NB4 (cell line): ENCODE data around the gene SLIT1.

Source experiments
- DNase-seq: peaks from one replicate; pipeline ENCODE4 v3.0.0; 2010; ENCODE audit warnings: low read depth
- H3K4me3 ChIP-seq: one replicate; pipeline ENCODE4 v1.5.1; 2011; ENCODE audit warnings: mild to moderate bottlenecking, low read depth, low read length, moderate library complexity
- MYC ChIP-seq: IDR thresholded peaks from 2 replicates; pipeline ENCODE4 v1.6.1; 2011; ENCODE audit warnings: low read depth, low read length
- POLR2A ChIP-seq: IDR thresholded peaks from 2 replicates; pipeline ENCODE4 v1.6.1; 2011; ENCODE audit warnings: mild to moderate bottlenecking; ENCODE audit not compliant: insufficient read length; ENCODE audit errors: extremely low read depth
- TF ChIP-seq, protein P1 (sequence below): IDR thresholded peaks from 2 replicates; pipeline ENCODE4 v1.6.1; 2011; ENCODE audit warnings: low read depth, low read length
- TF ChIP-seq, protein P2 (sequence below): IDR thresholded peaks from one replicate; pipeline ENCODE4 v1.5.1; 2012; ENCODE audit warnings: low read depth, low read length

SLIT1 gene

DNA sequence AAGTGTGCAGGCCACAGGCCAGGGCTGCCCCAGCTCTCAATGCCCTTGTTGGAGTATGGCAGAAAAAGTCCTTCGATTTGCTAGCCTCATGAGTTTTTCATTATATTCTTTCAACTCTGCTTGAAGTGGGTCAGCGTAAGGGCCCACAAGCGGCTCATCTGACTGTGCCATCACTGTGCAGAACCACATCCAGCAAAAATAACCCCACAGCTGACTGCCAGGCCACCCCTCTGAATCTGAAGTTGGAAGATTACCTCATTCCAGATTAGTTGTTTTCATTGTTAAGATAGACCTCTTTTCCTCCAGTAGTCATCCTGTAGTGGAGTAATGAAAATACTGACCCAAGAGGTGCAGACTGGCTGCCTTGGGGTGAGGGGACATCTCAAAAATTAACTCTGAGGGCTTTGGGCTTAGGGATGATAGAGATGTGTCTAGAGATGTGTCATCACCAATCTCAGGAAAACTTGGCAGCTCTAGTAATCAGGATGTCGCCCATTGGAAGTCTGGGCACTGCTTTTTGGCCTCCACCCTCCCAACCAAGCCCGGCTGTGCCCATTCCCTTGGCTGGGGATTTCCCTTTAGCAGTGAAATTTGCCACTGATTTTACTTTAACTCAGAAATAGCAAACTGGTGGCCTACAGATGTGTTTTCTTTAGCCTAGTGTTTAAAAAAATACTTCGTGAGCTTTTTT is 189.3 kb downstream of the SLIT1 start:
- no peak for DNase-seq
- TF ChIP-seq MYC = no peak
- H3K4me3 ChIP-seq = no peak overlapping the region

DNA sequence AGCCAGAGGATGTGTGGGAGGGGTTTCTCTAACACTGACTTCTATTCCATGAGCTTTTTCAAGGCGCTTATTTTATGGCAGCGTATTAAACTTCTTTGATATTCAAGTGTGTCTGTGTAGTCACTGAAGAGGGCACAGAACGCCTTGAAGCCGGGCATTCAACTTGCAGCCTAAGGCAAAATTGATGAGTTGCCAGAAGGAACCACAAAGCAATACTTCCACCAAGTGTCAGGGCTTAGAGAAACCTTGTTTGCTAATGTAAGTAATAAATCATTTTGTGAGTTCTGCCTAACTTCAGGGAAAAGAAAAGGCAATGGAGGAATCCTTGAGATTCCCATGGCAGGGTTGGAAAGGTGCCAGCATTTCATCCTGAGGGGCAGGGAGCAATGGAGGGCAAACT is 189.9 kb downstream of the SLIT1 start:
- no peak overlapping the region for H3K4me3 ChIP-seq
- TF ChIP-seq, protein P1, sequence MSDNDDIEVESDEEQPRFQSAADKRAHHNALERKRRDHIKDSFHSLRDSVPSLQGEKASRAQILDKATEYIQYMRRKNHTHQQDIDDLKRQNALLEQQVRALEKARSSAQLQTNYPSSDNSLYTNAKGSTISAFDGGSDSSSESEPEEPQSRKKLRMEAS = no peak
- TF ChIP-seq POLR2A (no peak), MYC (no peak)
- TF ChIP-seq, protein P2, sequence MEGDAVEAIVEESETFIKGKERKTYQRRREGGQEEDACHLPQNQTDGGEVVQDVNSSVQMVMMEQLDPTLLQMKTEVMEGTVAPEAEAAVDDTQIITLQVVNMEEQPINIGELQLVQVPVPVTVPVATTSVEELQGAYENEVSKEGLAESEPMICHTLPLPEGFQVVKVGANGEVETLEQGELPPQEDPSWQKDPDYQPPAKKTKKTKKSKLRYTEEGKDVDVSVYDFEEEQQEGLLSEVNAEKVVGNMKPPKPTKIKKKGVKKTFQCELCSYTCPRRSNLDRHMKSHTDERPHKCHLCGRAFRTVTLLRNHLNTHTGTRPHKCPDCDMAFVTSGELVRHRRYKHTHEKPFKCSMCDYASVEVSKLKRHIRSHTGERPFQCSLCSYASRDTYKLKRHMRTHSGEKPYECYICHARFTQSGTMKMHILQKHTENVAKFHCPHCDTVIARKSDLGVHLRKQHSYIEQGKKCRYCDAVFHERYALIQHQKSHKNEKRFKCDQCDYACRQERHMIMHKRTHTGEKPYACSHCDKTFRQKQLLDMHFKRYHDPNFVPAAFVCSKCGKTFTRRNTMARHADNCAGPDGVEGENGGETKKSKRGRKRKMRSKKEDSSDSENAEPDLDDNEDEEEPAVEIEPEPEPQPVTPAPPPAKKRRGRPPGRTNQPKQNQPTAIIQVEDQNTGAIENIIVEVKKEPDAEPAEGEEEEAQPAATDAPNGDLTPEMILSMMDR = no peak
- DNase-seq = no peak

DNA sequence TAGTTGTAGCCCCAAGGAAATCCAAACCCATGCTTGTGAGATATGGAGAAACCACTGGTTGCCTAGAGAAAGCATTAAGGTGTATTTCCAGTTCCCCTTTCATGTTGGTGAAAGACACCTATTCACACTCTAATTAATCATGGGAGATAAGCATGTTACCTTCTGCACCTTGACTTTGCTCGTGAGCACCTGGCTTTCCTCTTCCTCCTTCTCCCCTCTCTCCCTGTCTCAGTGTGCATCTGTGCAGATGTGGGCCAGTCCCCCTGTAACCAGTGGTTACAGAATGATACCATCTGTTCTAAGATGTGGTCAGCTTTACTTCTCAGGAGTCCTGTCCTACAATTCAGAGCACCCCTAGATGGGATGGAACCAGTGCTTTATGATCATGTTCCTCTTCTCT is 193.0 kb downstream of the SLIT1 start:
- no peak for DNase-seq
- TF ChIP-seq, protein P2 = no peak
- TF ChIP-seq POLR2A (no peak), MYC (no peak)
- TF ChIP-seq, protein P1 = no peak

DNA sequence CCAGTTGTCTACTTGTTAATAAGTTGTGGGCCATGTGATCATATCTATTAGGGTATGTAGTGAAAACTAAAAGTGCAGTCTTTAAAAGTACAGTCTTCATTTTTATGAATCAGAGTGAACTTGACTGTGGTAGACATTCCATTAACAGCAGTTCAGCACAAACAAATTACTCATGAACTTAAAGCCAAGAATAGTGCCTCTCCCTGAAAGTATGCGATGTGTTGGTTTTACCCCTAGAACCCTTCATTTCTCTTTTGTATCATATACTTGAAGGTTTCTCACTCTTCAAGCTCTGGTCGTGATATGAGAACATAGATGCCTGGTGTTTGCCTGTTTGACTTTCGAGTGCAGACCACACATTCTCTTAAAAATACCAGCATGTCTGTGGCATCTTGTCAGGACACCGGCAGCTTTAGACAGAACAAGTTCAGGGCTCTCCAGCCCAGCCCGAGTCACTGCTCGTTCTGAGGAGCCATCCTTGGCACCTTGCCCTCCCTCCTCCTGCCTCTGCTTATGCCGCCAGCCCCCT is 194.4 kb downstream of the SLIT1 start:
- no peak overlapping the region for H3K4me3 ChIP-seq
- no peak for DNase-seq
- TF ChIP-seq, protein P2 = no peak
- TF ChIP-seq MYC (no peak), POLR2A (no peak)
- TF ChIP-seq, protein P1 = no peak

More for the DNA sequence above, 193.0 kb downstream of the SLIT1 start:
- no peak overlapping the region for H3K4me3 ChIP-seq

DNA sequence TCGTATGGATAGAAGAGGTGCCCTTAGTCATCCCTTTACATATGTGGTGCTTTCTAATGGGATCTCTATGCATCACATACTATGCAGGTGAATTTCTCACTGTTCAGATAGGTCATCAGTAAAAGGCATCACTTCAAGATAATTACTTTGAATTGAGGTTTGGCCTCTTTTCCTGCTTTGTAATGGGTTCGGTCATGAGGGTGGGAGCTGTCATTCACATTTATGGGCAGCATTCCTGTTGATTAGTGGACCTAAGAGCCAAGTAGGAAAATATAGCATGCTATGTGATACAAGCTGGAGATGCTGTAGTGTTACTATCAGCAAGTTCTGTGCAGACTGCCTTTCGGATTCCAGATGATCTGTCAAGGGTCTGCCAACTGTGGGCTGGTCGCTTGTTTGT is 197.3 kb downstream of the SLIT1 start:
- DNase-seq = no peak
- TF ChIP-seq, protein P2 = no peak
- TF ChIP-seq, protein P1 = no peak
- no peak for TF ChIP-seq MYC
- TF ChIP-seq POLR2A = no peak
- no peak overlapping the region for H3K4me3 ChIP-seq

DNA sequence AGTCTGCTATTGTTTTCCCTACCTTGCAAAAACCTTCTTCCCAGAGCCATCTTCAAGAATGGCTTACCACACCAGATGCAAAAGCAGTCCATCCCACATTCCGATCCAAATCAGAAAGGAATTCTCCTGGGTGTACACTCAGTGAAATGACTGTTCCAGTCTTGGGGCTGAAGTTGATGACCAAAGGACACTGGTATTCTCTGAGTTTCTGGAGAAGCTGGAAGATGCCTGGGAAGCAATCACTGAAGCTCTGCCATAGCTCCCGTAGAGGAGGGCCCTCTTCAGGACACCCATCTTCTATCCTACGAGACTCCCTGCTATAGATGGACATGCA is 197.9 kb downstream of the SLIT1 start:
- no peak overlapping the region for H3K4me3 ChIP-seq
- TF ChIP-seq MYC = no peak
- TF ChIP-seq POLR2A = no peak
- TF ChIP-seq, protein P2 = no peak
- TF ChIP-seq, protein P1 = no peak
- no peak for DNase-seq
